GM18868 (cell line): ENCODE data around the gene DZIP1L.

Source experiments
- ATAC-seq: cut with Tn5 transposase; IDR thresholded peaks from one replicate; pipeline ENCODE4 v1.9.1; 2021; ENCODE audit warnings: mild to moderate bottlenecking, moderate library complexity; ENCODE audit not compliant: unreplicated experiment

DZIP1L gene

DNA sequence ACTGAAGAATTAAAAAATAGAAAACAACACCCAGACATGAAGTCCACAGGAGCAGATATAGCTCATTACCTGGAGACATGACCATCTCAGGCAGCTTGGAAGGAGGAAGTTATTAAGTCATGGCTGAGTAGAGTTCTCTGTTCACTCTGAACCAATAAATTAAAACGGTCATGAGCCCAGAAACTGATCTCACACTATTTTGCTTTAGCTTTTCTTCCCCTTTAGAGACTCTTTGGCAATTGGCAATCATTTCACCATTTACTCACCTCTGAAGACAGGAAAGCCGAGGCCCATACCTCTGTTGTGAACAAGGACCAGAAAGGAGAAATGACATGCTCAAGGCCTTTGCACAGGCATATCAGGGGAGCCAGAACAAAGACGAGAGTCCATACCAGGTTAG is 78.8 kb downstream of the DZIP1L start:
- peak; percentile 57 for ATAC-seq

DNA sequence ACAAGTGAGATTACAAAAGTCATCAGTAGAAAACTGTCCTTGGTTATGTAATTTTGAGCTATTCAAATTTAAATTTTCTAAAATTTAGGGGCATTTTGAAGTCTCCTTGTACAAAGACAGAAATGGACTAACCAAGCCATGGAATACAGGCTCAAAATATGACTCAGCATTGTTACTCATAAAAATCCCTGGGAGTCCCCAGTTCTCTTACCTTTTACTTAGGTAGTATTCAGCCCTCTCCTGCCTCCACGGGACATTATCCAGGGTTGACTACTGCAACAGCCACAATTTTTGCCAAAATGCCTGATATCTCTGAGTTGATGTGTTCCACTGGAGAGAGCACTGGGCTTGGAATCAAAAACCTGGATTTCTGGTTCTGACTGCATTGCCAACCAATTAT is 80.5 kb downstream of the DZIP1L start:
- ATAC-seq = peak; percentile 26

GRCh38 chr3:138033202-138033691 is 82.2 kb downstream of the DZIP1L start:
- ATAC-seq = no peak

DNA sequence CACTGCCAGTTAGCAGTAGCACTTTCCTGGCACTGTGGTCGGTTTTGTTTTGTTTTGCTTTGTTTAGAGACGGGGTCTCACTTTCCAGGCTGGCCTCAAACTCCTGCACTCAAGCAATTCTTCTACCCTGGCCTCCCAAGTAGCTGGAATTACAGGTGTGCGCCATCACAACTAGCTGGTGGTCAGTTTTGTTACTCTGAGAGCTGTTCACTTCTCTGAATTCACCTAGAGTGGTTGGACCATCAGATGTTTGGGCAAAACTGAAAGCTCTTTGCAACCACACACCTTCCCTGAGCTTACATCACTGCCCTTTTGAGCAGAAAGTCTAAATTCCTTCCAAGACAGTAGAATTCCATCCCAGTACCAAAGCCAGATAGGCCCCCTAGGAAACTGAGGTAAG is 82.8 kb downstream of the DZIP1L start:
- ATAC-seq = peak; percentile 23

GRCh38 chr3:138031536-138031935 is 83.9 kb downstream of the DZIP1L start:
- ATAC-seq = no peak

- ATAC-seq = no peak
Measured at GRCh38 chr3:138030734-138031280, 84.6 kb downstream of the DZIP1L start.

- no peak for ATAC-seq
Measured at GRCh38 chr3:138027821-138028220, 87.6 kb downstream of the DZIP1L start.

- ATAC-seq = no peak
Measured at GRCh38 chr3:138025553-138025952, 89.9 kb downstream of the DZIP1L start.

DNA sequence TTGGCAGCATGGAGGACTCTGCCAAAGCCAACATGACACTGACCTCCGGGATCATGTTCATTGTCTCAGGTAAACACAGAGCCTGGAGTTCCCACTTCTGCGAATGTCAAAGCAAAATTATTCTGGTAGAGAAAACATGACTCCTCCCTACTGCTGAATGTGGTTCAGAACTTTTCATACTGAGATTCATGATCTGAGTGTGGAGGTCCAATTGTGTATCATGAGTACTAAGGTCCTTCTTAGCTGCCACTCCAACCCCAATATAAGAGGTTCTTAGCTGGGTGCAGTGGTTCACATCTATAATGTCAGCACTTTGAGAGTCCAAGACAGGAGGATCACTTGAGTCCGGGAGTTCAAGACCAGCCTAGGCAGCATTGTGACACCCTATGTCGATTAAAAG is 91.7 kb downstream of the DZIP1L start:
- ATAC-seq = peak; percentile 39

- no peak for ATAC-seq
Measured at GRCh38 chr3:138019281-138020069, 95.9 kb downstream of the DZIP1L start.

DNA sequence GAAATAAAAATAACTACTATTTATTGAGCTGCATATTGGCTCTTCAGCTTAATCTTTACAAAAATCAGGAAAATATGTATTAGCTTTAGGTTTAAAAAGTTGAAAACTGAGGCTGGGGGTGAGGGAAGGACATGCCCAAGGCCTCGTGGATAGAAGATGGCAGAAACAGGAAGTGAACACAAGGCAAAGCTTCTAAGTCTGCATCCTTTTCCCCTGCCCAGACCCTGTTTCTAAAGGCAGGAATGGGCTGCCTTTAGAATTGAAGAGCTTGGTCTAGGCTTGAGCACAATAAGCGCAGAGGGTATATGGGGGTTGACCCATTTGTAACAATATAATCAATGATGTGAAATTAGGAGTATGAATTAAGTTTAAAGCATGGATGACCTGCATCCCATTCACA is 99.3 kb downstream of the DZIP1L start:
- no peak for ATAC-seq

- ATAC-seq = no peak
Measured at GRCh38 chr3:138012526-138012925, 102.9 kb downstream of the DZIP1L start.
